IPS DF 6.9 (cell line): ENCODE results near the gene DTX3.
"Not testable (repeated sequence)": the region's sequence is repeated elsewhere in the genome, so short reads cannot be mapped to it uniquely, and the experiment has no call there.

Experiments used
- DNase-seq: peaks from one replicate; pipeline ENCODE4 v3.0.0-alpha.2; 2013; ENCODE audit warnings: low read depth, low spot score
- H3K27ac ChIP-seq: one replicate; pipeline ENCODE4 v1.5.1; 2013; ENCODE audit warnings: low read length, control low read depth
- H3K27me3 ChIP-seq: 2 replicates; pipeline ENCODE4 v1.6.1; 2013; ENCODE audit warnings: mild to moderate bottlenecking, low read length; ENCODE audit not compliant: control insufficient read depth, insufficient read depth
- H3K36me3 ChIP-seq: 2 replicates; pipeline ENCODE4 v1.6.1; 2013; ENCODE audit warnings: low read length; ENCODE audit not compliant: control insufficient read depth, insufficient read depth
- H3K4me1 ChIP-seq: 2 replicates; pipeline ENCODE4 v1.6.1; 2013; ENCODE audit warnings: low read length; ENCODE audit not compliant: control insufficient read depth, insufficient read depth
- H3K4me3 ChIP-seq: 2 replicates; pipeline ENCODE4 v1.5.1; 2013; ENCODE audit warnings: mild to moderate bottlenecking, low read length
- H3K9me3 ChIP-seq: 2 replicates; pipeline ENCODE4 v1.6.1; 2013; ENCODE audit warnings: low read length, inconsistent platforms; ENCODE audit not compliant: control insufficient read depth, insufficient read depth
- WGBS: extraction: QIAGEN DNeasy Blood & Tissue Kit; methylation state at CpG from one replicate; pipeline ENCODE4 v1.1.7; 2013; ENCODE audit warnings: mixed read lengths, missing lambda C conversion rate; ENCODE audit not compliant: insufficient read length, insufficient coverage; 5-methylcytosine and 5-hydroxymethylcytosine counted together

Gene DTX3

DNA sequence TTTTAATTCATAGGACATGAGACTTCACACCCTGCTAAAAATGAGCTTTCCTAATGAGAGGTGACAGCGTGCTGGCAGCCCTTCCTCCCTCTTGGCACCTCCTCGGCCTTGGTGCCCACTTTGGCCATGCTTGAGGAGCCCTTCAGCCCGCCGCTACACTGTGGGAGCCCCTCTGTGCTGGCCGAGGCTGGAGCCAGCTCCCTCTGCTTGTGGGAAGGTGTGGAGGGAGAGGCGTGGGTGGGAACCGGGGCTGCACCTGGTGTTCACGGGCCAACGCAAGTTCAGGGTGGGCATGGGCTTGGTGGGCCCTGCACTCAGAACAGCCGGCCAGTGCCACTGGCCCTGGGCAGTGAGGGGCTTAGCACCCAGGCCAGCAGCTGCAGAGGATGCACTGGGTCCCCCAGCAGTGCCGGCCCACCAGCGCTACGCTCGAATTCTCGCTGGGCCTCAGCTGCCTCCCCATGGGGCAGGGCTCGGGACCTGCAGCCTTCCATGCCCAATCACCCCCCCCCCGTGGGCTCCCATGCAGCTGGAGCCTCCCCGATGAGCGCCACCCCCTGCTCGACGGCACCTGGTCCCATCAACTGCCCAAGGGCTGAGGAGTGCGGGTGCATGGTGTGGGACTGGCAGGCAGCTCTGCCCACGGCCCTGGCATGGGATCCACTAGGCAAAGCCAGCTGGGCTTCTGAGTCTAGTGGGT lies 51.1 kb downstream of the DTX3 start:
- no peak overlapping the region for H3K27ac ChIP-seq
- DNase-seq, result no peak
- H3K4me3 ChIP-seq, result no peak overlapping the region
- H3K4me1 ChIP-seq, result no peaks in the 10 kb centered on the region
- H3K36me3 ChIP-seq, result no peaks in the 10 kb centered on the region
- no CpG with 5 or more reads among the region's 23 CpGs for WGBS
- no peaks in the 10 kb centered on the region for H3K27me3 ChIP-seq
- H3K9me3 ChIP-seq, result no peaks in the 10 kb centered on the region

DNA sequence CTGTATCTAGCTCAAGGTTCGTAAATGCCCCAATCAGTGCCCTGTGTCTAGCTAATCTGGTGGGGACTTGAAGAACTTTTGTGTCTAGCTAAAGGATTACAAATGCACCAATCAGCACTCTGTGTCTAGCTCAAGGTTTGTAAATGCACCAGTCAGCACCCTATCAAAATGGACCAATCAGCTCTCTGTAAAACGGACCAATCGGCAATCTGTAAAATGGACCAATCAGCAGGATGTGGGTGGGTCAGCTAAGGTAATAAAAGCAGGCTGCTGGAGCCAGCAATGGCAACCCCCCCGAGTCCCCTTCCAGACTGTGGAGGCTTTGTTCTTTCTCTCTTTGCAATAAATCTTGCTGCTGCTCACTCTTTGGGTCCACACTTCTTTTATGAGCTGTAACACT lies 51.8 kb downstream of the DTX3 start:
- not testable (repeated sequence) for H3K27ac ChIP-seq, H3K9me3 ChIP-seq, H3K4me1 ChIP-seq, DNase-seq, H3K27me3 ChIP-seq, H3K36me3 ChIP-seq, H3K4me3 ChIP-seq
- WGBS, result no CpG with 5 or more reads among the region's 4 CpGs

DNA sequence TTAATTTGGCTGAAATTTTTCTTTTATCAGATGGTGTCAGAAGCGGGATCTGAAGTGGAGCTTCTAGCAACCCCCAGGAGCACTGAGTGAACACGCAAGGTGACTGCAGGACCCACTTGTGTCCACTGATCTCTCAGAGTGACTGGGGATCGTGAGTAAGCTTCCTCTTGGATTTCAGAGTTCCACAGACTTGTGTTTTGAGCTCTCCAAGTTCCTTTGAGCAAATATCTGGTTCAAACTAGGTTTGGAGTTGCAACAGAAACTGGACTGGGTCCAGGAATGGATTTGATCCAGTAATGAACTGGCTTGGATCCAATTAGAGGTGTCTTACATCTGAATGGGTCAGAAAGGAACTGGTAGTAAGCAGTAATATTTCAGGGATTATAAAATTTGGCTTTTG lies 53.1 kb downstream of the DTX3 start:
- Histone ChIP-seq H3K4me1 (no peaks in the 10 kb centered on the region), H3K4me3 (no peak overlapping the region), H3K27ac (no peak overlapping the region), H3K27me3 (no peaks in the 10 kb centered on the region), H3K9me3 (no peaks in the 10 kb centered on the region), H3K36me3 (no peaks in the 10 kb centered on the region)
- no peak for DNase-seq
- no CpG with 5 or more reads among the region's 3 CpGs for WGBS

DNA sequence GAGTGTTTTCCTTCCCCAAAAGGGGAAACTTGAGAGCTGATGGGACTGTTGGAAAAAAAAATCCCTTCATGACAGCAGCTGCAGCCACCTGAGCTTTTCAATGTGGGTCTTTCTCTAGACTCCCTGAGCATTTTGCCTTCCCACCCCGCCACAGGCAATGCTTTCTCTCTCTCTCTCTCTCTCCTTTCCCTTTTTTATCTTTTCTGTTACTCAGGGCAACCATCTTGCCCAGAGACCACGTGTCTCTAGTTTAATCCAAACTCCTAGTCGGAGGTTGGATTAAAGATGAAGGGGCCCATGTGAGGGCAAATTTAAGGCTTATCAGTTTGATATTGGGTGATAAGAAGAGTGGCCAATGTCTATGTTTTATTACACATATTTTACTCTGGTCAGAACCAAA lies 54.3 kb downstream of the DTX3 start:
- Histone ChIP-seq H3K4me1 (no peaks in the 10 kb centered on the region), H3K36me3 (no peaks in the 10 kb centered on the region), H3K27me3 (no peaks in the 10 kb centered on the region), H3K4me3 (no peak overlapping the region), H3K9me3 (no peaks in the 10 kb centered on the region), H3K27ac (no peak overlapping the region)
- no peak for DNase-seq
- WGBS, result no CpG with 5 or more reads among the region's 3 CpGs
